ENCODE measurements around the gene CSNK1D.

The CSNK1D gene

GRCh38 chr17:82278786-82279391 lies 5.4 kb upstream of the CSNK1D start:
- ATAC-seq (replicated peaks) (no peak), DNase-seq (no peak)
- no peak overlapping the region for H3K4me3 Mint-ChIP-seq
- no peaks in the 10 kb centered on the region for H3K36me3 Mint-ChIP-seq
- H3K4me1 Mint-ChIP-seq: peaks cover 12 to 13% of the 10 kb centered on the region in 2 donors
- H3K9me3 Mint-ChIP-seq: no peaks in the 10 kb centered on the region
- H3K27me3 Mint-ChIP-seq: peaks cover 0 to 6% of the 10 kb centered on the region in 2 donors
- H3K27ac Mint-ChIP-seq: no peak overlapping the region

DNA sequence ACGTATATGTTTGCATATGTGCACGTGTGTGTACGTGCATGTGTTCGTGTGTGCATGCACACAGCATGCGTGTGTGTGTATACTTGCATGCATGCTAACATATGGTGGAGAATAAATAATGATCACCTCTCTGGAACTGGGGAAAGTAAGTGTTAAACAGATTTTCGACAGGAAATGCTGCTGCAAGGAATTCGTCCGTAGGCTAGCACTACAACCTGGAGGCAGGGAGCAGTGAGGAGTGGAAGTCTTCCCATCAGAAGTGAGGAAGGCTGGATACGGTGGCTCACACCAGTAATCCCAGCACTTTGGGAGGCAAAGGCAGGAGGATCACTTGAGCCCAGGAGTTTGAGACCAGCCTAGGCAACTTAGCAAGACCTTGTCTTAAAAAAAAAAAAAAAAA lies 4.8 kb upstream of the CSNK1D start:
- peaks cover 0 to 6% of the 10 kb centered on the region in 2 donors for H3K27me3 Mint-ChIP-seq
- H3K4me3 Mint-ChIP-seq: no peak overlapping the region
- H3K27ac Mint-ChIP-seq: no peak overlapping the region
- no peak for ATAC-seq (replicated peaks)
- no peaks in the 10 kb centered on the region for H3K9me3 Mint-ChIP-seq
- H3K36me3 Mint-ChIP-seq: peaks cover 0 to 1% of the 10 kb centered on the region in 2 donors
- no peak for DNase-seq
- peaks cover 10 to 16% of the 10 kb centered on the region in 2 donors for H3K4me1 Mint-ChIP-seq

- no peaks in the 10 kb centered on the region for H3K9me3 Mint-ChIP-seq
- H3K27ac Mint-ChIP-seq: no peak overlapping the region
- ATAC-seq (replicated peaks) (no peak), DNase-seq (no peak)
- H3K4me1 Mint-ChIP-seq: peaks cover 9 to 16% of the 10 kb centered on the region in 2 donors
- no peak overlapping the region for H3K4me3 Mint-ChIP-seq
- peaks cover 0 to 1% of the 10 kb centered on the region in 2 donors for H3K36me3 Mint-ChIP-seq
- H3K27me3 Mint-ChIP-seq: peaks cover 0 to 6% of the 10 kb centered on the region in 2 donors
Measured at GRCh38 chr17:82277851-82278250, 4.4 kb upstream of the CSNK1D start.

DNA sequence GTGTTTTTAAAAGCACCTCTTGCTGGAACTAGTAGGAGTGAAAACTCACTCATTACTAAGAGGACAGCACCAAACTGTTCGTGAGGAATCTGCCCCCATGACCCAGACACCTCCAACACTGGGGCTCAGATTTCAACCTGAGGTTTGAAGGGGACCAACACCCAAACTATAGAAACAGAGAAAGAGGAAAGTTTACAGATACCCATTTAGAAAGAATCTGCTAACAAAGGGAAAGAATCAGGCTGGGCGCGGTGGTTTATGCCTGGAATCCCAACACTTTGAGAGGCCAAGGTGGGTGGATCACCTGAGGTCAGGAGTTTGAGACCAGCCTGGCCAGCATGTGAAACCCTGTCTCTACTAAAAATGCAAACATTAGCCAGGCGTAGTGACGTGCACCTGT lies 3.4 kb upstream of the CSNK1D start:
- no peaks in the 10 kb centered on the region for H3K9me3 Mint-ChIP-seq
- no peak overlapping the region for H3K4me3 Mint-ChIP-seq
- H3K27me3 Mint-ChIP-seq: peaks cover 0 to 6% of the 10 kb centered on the region in 2 donors
- ATAC-seq (replicated peaks) (no peak), DNase-seq (no peak)
- H3K36me3 Mint-ChIP-seq: peaks cover 6 to 7% of the 10 kb centered on the region in 2 donors
- H3K4me1 Mint-ChIP-seq: peaks cover 13 to 23% of the 10 kb centered on the region in 2 donors
- H3K27ac Mint-ChIP-seq: no peak overlapping the region

- H3K36me3 Mint-ChIP-seq: peaks cover 6 to 10% of the 10 kb centered on the region in 2 donors
- H3K4me1 Mint-ChIP-seq: peaks cover 17 to 30% of the 10 kb centered on the region in 2 donors
- peaks cover 0 to 3% of the 10 kb centered on the region in 2 donors for H3K27me3 Mint-ChIP-seq
- DNase-seq (no peak), ATAC-seq (replicated peaks) (no peak)
- H3K27ac Mint-ChIP-seq: no peak overlapping the region
- no peaks in the 10 kb centered on the region for H3K9me3 Mint-ChIP-seq
- no peak overlapping the region for H3K4me3 Mint-ChIP-seq
Measured at GRCh38 chr17:82275326-82275725, 1.8 kb upstream of the CSNK1D start.

GRCh38 chr17:82274134-82275020 lies 877 bp upstream of the CSNK1D start:
- Mint-ChIP-seq H3K36me3 (peaks cover 14 to 19% of the 10 kb centered on the region in 2 donors), H3K4me3 (peak overlapping the region; percentile 92 to 94), H3K27ac (peak overlapping the region; percentile 52), H3K4me1 (peaks cover 25 to 39% of the 10 kb centered on the region in 2 donors), H3K9me3 (no peaks in the 10 kb centered on the region), H3K27me3 (peaks cover 0 to 3% of the 10 kb centered on the region in 2 donors)
- DNase-seq (no peak), ATAC-seq (replicated peaks) (no peak)

GRCh38 chr17:82272495-82273326 lies 789 bp downstream of the CSNK1D start:
- Mint-ChIP-seq H3K4me3 (peak overlapping the region; percentile 92 to 94), H3K36me3 (peaks cover 17 to 31% of the 10 kb centered on the region in 2 donors), H3K27ac (peak overlapping the region; percentile 99), H3K9me3 (no peaks in the 10 kb centered on the region), H3K27me3 (no peaks in the 10 kb centered on the region), H3K4me1 (peaks cover 36 to 51% of the 10 kb centered on the region in 2 donors)
- ATAC-seq (replicated peaks) (peak; percentile 57 to 67), DNase-seq (peak; percentile 35)

DNA sequence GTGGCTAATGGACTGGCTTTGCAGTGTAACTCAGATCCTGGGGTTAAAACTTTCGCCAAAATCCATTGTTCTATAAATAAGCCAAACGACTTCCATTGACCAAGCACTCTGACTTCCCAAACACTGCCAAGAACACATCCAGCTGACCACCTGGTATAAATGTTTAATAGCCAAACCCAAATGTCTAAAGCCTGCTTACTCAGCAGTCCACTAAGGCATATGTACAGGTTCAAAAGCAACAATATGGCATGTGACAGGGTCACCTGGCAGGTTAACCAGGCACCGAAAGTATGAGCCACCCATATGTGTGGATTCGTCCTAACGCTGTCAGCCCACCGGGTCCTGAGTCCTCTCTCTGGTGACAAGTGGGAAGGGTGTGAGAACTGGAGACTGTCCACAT lies 2.1 kb downstream of the CSNK1D start:
- Mint-ChIP-seq H3K4me1 (peaks cover 41 to 64% of the 10 kb centered on the region in 2 donors), H3K9me3 (no peaks in the 10 kb centered on the region), H3K27me3 (no peaks in the 10 kb centered on the region), H3K36me3 (peaks cover 22 to 41% of the 10 kb centered on the region in 2 donors), H3K4me3 (peak overlapping the region in 1 of 2 donors; percentile 94), H3K27ac (no peak overlapping the region)
- DNase-seq: no peak
- ATAC-seq (replicated peaks): no peak

GRCh38 chr17:82270651-82271050 lies 2.8 kb downstream of the CSNK1D start:
- DNase-seq: no peak
- H3K9me3 Mint-ChIP-seq: no peaks in the 10 kb centered on the region
- peaks cover 43 to 71% of the 10 kb centered on the region in 2 donors for H3K4me1 Mint-ChIP-seq
- H3K36me3 Mint-ChIP-seq: peaks cover 23 to 47% of the 10 kb centered on the region in 2 donors
- ATAC-seq (replicated peaks): no peak
- peak overlapping the region; percentile 18 to 31 for H3K4me3 Mint-ChIP-seq
- no peaks in the 10 kb centered on the region for H3K27me3 Mint-ChIP-seq
- peak overlapping the region; percentile 60 for H3K27ac Mint-ChIP-seq

GRCh38 chr17:82269882-82270500 lies 3.5 kb downstream of the CSNK1D start:
- Mint-ChIP-seq H3K9me3 (no peaks in the 10 kb centered on the region), H3K27ac (peak overlapping the region; percentile 60), H3K4me3 (peak overlapping the region; percentile 31 to 32)

DNA sequence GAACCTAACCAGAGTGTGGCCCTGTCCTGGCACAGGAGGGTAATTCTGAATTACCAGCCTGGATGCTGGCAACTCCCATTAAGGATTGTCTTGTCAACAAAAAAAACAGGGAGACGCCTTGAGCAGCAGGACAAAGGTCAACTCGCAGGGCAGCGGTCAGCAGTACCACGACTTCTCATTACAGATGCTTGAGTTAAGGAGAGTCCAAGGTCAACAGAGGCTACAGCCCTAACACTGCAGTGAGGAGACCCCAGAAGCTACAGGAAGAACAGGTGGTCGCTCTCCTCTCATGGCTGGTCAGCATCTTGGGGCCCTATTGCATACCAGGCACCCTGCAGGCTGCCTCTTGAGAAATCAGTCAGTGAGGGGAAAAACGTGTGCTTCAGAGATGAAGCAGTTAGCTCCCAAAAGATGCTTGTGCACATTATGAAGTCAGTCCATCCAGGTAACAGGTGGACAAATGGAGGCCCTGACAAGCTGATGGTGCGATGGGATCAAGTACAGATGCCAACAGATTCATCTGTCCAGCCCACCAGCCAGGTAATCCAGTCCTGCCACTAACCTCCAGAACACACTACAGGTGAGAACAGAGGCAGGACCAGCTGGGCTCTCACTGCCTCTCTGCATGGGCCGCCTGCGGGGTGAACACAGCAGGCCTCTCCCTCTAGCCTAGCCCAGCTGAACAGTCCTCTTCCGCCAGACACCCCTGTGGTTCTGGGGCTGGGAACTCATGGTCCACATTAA lies 4.2 kb downstream of the CSNK1D start:
- H3K4me1 Mint-ChIP-seq: peaks cover 38 to 71% of the 10 kb centered on the region in 2 donors
- H3K27ac Mint-ChIP-seq: peak overlapping the region; percentile 47
- H3K9me3 Mint-ChIP-seq: no peaks in the 10 kb centered on the region
- DNase-seq (no peak), ATAC-seq (replicated peaks) (no peak)
- peak overlapping the region; percentile 8 to 32 for H3K4me3 Mint-ChIP-seq
- H3K27me3 Mint-ChIP-seq: no peaks in the 10 kb centered on the region
- H3K36me3 Mint-ChIP-seq: peaks cover 29 to 50% of the 10 kb centered on the region in 2 donors

More at GRCh38 chr17:82269882-82270500, 3.5 kb downstream of the CSNK1D start:
- no peak for ATAC-seq (replicated peaks)
- Mint-ChIP-seq H3K36me3 (peaks cover 23 to 47% of the 10 kb centered on the region in 2 donors), H3K27me3 (no peaks in the 10 kb centered on the region), H3K4me1 (peaks cover 40 to 71% of the 10 kb centered on the region in 2 donors)
- no peak for DNase-seq

DNA sequence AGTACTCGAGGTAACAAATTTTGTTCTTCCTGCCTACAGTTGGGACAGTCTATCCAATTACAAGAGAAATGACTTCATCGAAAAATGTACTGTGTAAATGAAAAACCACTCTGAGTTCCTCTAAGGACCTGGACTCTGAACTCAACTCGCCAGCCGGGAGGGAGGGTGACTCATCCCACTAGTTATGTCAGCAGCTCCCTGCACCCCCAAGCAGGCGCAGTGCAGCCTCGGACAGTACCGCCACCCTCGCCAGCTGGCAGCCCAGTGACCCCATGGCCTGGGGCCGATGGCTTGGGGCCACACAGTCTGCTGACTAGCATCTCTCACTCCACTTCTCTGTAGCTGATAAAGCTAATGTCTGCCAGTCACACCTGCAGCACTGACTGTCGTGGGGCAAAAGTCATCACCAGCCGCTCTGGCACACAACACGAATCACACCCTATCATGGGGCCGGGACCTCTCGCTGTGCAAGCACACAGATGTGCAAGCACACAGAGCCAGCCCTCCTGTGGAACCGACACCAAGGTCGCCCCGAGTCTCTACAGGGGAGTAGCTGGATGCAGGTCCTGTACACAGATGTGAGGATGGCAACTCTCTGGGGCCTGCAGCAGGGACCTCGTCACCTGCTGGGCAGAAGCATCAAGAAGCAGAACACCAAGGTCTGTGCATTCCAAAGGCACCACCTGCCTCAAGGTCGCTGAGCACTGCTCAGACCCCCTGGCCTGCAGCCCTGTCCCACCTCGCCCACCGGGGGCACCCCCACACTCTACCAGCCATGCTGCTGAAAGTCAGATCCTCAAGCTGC lies 5.7 kb downstream of the CSNK1D start:
- peak overlapping the region in 1 of 2 donors; percentile 9 for H3K4me3 Mint-ChIP-seq
- ATAC-seq (replicated peaks) (peak in 1 of 2 donors; percentile 29), DNase-seq (no peak)
- H3K9me3 Mint-ChIP-seq: no peaks in the 10 kb centered on the region
- H3K4me1 Mint-ChIP-seq: peaks cover 38 to 66% of the 10 kb centered on the region in 2 donors
- no peaks in the 10 kb centered on the region for H3K27me3 Mint-ChIP-seq
- H3K36me3 Mint-ChIP-seq: peaks cover 30 to 54% of the 10 kb centered on the region in 2 donors
- peak overlapping the region; percentile 47 for H3K27ac Mint-ChIP-seq
